OCI-LY1 (cell line): ENCODE data around the gene TPCN2.

Experiments used
- CTCF ChIP-seq: fragments of 200-600 bp; sonication (generic), shearing (Covaris generic); IDR thresholded peaks from 2 replicates; pipeline ENCODE4 v1.5.1; 2017; ENCODE audit warnings: mild to moderate bottlenecking, antibody characterized with exemption, low read length, moderate library complexity, mixed read lengths
- EZH2 ChIP-seq: fragments of 200-600 bp; sonication (generic), shearing (Covaris generic); IDR thresholded peaks from 2 replicates; pipeline ENCODE4 v1.8.0; 2017; ENCODE audit warnings: borderline replicate concordance, mixed run types, mild to moderate bottlenecking, antibody characterized with exemption, low read length, moderate library complexity, mixed read lengths

- no peak for TF ChIP-seq CTCF
- no peak for TF ChIP-seq EZH2
These were observed 126.1 kb downstream of the TPCN2 start for GRCh38 chr11:69174841-69175240.
